SHP77 (cell line): ENCODE measurements around the gene LUC7L3.

ENCODE experiments used
- DNase-seq, 2 experiments: peaks; one replicate each; lab custom pipeline; 2025; lab: John Stamatoyannopoulos, UW

The LUC7L3 gene

GRCh38 chr17:50754521-50754920, 35.1 kb downstream of the LUC7L3 start:
- DNase-seq: no peak

DNA sequence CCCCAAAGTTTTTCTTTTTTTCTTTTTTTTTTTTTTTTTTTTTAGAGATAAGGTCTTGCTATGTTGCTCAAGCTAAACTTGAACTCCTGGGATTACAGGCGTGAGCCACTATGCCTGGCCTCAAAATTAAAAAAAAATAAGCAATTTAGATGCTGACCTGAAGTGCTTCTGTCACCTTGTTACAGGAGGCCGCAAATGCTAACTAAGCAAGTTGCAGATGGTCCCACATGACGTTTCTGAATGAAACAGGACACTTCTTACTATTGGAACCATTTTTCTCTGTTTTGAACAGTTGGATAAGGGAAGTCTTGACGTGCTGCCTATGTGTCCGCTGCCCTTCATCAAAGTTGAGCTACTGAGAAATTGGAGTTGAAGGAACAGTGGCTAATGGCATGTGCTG, 39.1 kb downstream of the LUC7L3 start:
- no peak for DNase-seq

DNA sequence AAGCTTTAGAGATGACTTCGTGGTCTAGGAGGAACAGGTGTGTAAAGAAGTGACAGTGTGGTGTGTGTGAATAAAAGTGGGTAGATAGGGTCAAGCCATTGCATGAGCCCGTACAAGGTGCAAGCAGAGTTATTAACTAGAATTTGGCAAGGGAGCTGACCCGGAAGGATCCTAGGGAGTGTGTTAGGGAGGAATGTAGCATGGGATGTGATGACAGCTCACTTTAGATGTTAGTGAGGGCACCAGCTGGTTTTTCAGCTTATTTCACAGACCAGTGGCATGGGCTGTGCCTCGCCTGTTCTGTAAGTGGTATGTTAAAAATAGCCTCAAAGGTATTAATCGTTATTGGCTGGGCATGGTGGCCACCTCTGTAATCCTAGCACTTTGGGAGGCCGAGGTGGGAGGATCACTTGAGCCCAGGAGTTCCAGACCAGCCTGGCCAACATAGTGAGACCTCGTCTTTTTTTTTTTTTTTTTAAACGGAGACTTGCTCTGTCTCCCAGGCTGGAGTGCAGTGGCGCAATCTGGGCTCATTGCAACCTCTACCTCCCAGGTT, 39.7 kb downstream of the LUC7L3 start:
- DNase-seq: no peak

GRCh38 chr17:50762177-50762576, 42.8 kb downstream of the LUC7L3 start:
- no peak for DNase-seq

- DNase-seq: peak in 1 of 2 experiments; percentile 19
Observed at GRCh38 chr17:50763716-50764475, 44.5 kb downstream of the LUC7L3 start.

DNA sequence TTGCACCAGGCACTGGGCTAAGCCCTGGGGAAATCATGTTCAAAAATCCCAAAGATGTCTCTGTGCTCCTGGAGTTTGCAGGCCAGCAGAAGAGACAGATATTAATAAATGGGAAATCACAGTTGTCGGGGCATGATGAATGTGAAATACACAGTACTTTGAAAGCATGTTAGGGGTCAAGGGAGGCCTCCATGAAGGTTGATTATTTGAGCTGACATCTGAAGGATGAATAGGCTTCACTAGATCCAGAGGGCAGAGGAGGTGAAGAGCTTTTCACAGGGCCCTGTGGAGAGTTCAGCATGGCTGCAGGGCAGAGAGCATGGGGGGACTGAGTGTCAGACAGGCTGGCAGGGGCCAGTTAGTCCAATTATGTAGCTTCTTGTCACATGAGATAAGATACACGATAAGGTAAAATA, 45.3 kb downstream of the LUC7L3 start:
- DNase-seq: no peak

- DNase-seq: no peak
Observed at GRCh38 chr17:50765454-50766221, 46.2 kb downstream of the LUC7L3 start.

DNA sequence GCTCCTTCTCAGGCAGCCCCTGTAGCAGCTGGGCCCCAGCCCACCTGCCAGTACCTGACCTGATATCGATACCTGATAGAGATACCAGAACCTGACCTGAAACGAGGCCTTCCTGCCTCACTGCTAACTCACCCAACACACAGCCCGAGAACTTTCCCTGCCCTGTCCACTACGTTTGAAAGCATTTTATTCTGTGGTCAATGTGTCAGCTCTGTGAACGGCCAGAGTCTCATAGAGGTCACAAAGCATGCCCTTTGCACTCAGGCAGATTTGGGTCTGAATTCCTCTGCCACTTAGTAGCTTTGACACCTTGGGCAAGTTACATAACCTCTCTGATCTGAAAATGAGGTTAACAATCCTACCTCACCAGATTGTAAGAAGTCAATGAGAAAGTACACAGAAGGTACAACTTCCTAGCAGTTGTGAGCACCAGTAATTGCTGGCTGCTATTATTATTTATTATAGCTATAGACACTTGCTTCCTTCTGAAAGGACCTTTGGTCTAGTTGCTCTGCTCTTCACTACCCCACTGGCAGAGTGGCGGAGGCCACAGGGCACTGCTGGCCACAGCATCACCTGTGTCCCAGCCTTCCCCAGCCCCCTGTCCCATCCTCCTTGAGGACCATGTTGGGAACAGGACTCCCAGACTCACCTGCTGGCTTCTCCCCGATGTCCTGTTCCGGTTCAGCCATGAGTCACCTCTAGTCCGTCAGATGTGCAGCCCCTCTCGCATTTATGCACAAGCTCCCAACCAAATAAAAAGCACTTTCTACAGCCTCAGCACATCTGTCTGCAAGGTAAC, 47.0 kb downstream of the LUC7L3 start:
- no peak for DNase-seq

DNA sequence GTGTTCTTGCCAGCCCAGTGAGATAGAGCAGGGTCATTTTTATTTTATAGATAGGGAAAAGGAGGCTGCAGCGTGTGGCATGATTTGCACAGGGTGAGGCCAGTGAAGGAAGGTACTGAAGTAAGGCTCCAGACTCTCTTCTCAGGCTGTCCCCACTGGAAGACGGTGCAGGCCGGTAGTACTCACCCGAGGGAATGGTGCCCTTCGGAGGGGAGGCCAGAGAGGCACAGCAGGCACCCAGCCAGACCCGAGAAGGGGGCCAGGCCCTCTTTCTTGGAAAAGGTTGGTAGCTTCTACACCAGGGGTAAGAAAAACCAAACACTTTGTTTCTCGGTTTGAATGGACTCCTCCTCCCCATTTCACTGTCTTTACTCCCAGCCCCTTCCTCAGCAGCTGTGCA, 47.6 kb downstream of the LUC7L3 start:
- no peak for DNase-seq

DNA sequence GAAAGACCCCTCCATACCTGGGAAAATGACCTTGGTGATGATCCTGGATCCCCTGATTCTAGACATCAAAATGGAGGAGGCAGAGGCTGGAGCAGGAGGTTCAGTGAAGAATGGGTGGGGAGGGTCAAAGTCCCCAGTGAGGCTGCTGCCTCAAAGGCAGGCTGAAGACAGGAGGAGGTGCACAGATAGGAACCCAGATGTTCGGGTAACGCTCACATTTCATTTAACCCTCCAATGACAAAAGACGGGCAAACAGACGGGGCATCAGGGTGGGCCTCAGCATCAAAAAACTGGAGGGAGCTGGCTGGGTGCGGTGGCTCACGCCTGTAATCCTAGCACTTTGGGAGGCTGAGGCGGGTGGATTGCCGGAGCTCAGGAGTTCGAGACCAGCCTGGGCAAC, 48.0 kb downstream of the LUC7L3 start, which contains the start of gene ANKRD40CL:
ANKRD40CL (minus strand) TSS at position 73 of the 400 bp plus-strand sequence. CDS start 605 bp downstream, outside the sequence.
- DNase-seq: no peak

DNA sequence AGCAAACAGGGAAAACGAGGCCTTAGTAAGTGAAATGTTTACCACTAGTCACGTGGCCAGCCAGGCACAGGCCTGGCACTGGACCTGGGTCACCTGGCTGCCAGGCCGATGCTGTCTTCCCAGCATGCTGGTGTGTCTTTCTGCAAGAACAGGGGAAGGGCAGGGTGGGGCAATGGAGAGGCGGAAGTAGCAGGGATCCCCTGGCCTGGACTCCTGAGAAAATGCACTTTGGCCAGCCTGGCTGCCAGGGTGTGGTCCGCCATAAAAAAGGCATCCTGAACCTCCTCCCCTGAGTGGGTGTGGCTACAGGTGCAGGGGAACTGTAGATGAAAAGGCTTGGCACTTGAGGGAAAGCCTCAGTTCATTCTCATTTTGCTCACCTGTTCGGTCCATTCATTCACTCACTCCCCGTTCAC, 49.0 kb downstream of the LUC7L3 start:
- DNase-seq: no peak

DNA sequence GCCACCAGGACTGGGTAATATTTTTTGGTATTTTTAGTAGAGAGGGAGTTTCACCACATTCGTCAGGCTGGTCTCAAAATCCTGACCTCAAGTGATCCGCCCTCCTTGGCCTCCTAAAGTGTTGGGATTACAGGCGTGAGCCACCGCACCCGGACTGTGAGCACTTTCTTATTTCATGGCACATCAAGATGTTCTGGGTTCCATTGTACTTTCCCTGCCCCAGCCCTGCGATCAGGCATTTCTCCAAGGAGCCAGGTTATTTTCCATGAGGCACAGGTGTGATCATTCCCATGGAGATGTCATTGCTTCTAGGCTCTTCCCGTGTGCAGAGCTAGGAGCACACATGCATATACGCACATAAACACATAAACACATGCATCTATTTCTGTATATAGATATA, 50.5 kb downstream of the LUC7L3 start:
- DNase-seq: no peak

GRCh38 chr17:50770346-50770745, 50.9 kb downstream of the LUC7L3 start:
- no peak for DNase-seq

- no peak for DNase-seq
Observed at GRCh38 chr17:50771991-50772785, 52.8 kb downstream of the LUC7L3 start.

GRCh38 chr17:50774225-50774803, 54.9 kb downstream of the LUC7L3 start:
- DNase-seq: no peak

DNA sequence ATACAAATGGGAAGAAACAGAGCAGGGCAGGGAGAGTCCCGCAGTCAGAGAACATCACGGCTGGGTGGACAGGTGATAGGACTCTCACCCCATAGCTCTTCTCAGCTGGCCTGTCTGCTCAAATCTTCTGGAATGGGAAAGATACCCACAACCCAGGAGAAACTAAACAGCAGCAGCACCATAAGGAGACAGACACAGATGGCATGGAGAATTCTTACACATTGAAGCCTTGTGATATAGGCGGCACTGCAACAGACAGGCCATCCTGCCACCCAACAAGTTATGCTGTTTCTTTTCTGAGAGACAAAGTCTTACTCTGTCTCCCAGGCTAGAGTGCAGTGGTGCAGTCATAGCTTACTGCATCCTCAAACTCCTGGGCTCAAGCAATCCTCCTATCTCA, 56.5 kb downstream of the LUC7L3 start:
- no peak for DNase-seq

GRCh38 chr17:50778471-50778870, 59.1 kb downstream of the LUC7L3 start:
- no peak for DNase-seq

- DNase-seq: no peak
Observed at GRCh38 chr17:50778988-50779387, 59.6 kb downstream of the LUC7L3 start.

DNA sequence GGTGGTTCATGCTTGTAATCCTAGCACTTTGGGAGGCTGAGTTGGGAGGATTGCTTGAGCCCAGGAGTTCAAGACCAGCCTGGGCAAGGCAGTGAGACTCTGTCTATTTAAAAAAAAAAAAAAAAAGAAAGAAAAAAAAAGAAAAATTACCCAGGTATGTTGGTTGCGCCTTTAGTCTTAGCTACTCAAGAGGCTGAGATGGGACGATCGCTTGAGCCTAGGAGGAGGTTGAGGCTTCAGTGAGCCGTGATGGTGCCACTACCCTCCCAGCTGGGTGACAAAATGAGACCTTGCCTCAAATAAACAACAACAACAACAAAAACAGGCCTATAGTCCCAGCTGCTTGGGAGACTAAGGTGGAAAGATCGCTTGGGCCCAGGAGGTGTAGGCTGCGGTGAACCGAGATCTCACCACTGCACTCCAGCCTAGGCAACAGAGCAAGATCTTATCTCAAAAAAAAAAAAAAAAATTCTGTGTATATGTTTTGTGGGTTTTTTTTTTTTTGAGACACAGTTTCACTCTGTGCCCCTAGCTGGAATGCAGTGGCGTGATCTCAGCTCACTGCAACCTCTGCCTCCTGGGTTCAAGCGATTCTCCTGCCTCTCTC, 60.4 kb downstream of the LUC7L3 start:
- DNase-seq: no peak

DNA sequence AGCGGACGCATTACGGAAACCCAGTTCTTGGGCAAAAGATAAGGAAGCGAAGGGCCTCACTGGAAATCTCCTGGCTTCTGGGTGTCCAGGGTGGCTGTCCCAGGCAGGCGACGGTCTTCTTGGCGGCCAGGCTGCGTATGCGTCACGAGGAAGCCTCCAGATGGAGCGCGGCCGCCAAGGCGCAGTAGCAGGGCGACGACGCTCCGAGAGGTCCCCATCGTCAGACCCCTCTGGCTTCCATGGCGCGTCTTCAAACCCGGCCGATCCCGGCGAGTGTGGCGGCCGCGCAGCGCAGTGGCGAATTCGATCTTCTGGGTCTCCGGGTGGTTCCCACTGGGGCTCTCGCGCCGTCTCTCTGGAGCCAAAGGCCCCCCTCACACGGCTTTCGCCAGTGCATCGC, 61.8 kb downstream of the LUC7L3 start:
- no peak for DNase-seq
